Epithelial cell of esophagus (primary cell): ENCODE measurements around the gene MAP3K21.
A peak's percentile ranks its signal among the peaks of the same experiment; 100 is the strongest.

Experiments
- DNase-seq: peaks from one replicate; pipeline ENCODE4 v3.0.0; 2010; ENCODE audit warnings: low read depth
- H3K4me3 ChIP-seq: 2 replicates; pipeline ENCODE4 v1.5.1; 2011; ENCODE audit warnings: mild to moderate bottlenecking, low read length, control low read depth
- TF ChIP-seq, protein P1 (sequence below): IDR thresholded peaks from 2 replicates; pipeline ENCODE4 v1.5.1; 2011; ENCODE audit warnings: low read depth, mild to moderate bottlenecking, low read length, control low read depth, inconsistent platforms; ENCODE audit not compliant: insufficient read depth; ENCODE audit errors: missing control alignments

Gene MAP3K21

GRCh38 chr1:233334092-233334491 is 6.6 kb downstream of the MAP3K21 start:
- H3K4me3 ChIP-seq: no peak overlapping the region
- no peak for DNase-seq
- TF ChIP-seq, protein P1, sequence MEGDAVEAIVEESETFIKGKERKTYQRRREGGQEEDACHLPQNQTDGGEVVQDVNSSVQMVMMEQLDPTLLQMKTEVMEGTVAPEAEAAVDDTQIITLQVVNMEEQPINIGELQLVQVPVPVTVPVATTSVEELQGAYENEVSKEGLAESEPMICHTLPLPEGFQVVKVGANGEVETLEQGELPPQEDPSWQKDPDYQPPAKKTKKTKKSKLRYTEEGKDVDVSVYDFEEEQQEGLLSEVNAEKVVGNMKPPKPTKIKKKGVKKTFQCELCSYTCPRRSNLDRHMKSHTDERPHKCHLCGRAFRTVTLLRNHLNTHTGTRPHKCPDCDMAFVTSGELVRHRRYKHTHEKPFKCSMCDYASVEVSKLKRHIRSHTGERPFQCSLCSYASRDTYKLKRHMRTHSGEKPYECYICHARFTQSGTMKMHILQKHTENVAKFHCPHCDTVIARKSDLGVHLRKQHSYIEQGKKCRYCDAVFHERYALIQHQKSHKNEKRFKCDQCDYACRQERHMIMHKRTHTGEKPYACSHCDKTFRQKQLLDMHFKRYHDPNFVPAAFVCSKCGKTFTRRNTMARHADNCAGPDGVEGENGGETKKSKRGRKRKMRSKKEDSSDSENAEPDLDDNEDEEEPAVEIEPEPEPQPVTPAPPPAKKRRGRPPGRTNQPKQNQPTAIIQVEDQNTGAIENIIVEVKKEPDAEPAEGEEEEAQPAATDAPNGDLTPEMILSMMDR: no peak

DNA sequence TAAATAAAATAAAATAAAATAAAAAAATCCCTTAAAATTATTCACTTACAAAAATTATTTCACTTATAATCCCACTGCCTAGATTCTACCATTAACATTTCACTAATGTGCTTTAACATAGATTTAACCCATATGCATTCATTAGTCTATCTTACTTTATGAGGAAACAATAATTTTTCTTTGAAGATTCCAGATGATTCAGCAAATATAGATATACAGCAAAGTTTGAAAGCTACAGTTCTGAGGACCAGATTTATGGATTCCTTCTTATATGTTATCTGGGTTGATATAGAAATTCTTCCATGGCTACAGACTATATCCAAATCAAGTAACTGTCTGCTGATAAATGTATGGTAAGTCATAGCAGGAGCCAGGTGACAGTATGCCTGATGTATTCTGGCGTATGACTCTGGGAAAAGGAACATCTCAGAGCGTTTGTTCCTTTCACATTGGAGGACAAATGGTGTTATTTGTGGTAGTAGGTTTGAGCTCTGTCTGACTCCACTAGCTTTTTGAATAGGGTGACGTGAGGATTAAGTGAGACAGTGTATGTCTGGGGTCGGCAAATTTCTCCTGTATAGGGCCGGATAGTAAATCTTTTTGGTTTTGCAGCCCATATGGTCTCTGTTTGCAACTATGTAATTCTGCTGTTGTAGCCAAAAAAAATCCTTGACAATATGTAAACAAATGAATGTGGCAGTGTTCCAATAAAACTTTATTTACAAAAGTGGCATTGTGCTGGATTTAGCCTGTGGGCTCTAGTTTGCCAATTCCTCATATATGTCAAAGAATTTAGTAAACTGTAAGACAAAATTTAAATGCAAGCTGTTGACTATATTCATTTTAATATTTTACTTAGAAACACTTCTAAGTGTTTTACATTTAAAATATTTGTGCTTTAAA is 9.3 kb downstream of the MAP3K21 start:
- TF ChIP-seq, protein P1: no peak
- no peak overlapping the region for H3K4me3 ChIP-seq
- no peak for DNase-seq

DNA sequence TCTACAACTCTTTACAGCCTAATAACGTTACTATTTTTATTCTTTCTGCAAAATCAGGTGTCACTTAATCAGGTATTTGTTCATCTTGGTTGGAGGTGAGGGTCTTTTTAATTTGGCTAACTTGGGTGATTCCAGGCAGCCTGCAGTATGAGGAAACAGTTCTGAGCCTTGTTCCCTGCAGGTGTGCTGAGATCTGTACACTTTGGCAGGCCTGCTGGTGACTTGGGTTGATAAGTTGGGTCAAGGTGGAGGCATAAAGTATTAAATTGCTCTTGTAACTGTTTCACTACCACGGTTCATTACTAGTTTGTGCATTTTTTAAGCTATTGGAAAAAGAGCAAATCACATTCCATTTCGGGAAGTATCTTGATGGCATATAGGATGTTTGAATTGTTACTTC is 10.0 kb downstream of the MAP3K21 start:
- TF ChIP-seq, protein P1: no peak
- no peak for DNase-seq
- H3K4me3 ChIP-seq: no peak overlapping the region

GRCh38 chr1:233338102-233338501 is 10.6 kb downstream of the MAP3K21 start:
- TF ChIP-seq, protein P1: no peak
- H3K4me3 ChIP-seq: no peak overlapping the region
- no peak for DNase-seq

DNA sequence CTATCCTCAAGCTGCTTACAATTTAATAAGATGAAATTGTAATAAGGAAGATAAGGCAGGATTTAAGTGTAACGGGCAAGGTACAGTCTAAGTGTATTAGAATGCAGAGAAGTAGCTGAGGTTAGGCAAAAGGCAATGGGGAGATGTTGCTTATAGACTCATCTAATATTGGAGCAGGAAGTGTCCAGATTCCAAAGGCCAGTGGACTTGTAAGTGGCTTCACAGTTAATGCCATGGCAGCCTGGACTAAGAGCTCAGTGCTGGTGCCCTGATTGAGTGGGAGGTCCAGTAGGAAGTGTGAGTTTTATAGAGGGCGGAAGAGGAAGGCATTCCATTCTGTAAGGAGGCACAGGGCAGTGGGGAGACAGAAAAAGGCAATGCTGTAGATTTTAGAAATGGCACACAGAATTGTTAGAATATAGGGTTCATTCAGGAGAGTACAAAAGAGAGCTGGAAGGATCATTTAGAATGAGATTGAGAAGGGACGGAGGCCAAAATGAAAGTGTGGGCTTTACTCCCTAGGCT is 12.6 kb downstream of the MAP3K21 start:
- TF ChIP-seq, protein P1: no peak
- no peak for DNase-seq
- no peak overlapping the region for H3K4me3 ChIP-seq

DNA sequence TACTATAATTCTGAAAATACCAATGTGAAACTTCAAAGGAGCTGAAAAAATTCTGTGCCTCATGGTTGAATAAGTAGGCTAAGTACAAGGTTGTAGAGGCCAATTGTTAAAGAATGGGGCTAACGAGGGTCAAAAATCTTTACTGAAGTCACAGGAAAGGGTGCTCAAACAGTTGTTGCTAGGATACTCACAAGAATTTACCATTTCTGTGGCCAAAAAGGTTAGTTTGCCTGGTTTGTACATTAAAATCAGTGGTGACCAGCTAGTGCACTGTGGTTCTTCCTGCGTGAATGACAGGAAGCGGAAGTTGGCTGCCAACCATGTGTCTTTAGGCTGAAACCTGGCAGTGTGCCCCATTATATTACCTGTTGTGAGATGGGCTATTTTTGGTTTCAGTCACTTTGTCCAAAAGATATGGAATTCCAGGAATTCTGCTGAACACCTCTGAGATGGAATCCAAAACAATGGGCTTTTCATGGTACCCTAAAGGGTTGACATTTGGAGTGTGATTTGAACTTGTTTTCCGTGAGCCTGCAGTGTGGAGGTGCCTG is 13.5 kb downstream of the MAP3K21 start:
- H3K4me3 ChIP-seq: no peak overlapping the region

More for the DNA sequence above, 13.5 kb downstream of the MAP3K21 start:
- peak; percentile 15 for DNase-seq
- TF ChIP-seq, protein P1: no peak
